KBM-7 (cell line): ENCODE measurements around the gene CDKL4.
"Not testable (repeated sequence)": the region's sequence is repeated elsewhere in the genome, so short reads cannot be mapped to it uniquely, and the experiment has no call there.

ENCODE experiments used
- DNase-seq: peaks from one replicate; pipeline ENCODE4 v3.0.0-alpha.2; 2015
- in situ Hi-C: fragments of 300-500 bp; cut with MboI; formaldehyde crosslinking; loops from 2 replicates; pipeline ENCODE4 v1.14.3; 2020; ENCODE audit warnings: low sequenced_read_pairs, low pct_unique_long_range_greater_than_20kb, mixed read lengths

The CDKL4 gene

DNA sequence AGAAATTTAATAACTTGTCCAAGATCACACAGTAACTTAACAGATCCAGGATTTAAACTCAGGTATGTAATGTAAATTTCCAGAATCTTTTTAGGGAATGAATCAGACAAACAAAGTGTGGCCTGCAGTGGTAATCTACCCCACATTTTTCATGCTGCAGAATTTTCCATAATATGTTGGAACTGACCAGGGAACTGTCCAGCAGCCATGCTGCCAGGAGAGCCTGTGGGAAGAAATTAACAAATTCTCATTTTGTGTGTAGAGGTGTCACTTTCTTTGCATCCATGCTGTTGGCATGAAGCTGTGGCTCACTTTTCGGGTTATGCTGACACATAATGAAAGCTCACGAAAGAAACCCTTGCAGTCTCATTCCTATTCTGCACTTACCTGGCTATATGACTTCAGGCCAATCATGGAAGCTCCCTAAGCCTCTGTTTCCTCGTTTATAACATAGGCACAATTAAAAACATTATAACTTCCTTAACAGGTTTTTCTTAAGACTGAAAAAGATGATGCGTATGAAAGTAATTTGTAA is 54.7 kb downstream of the CDKL4 start:
- DNase-seq, result no peak
- in situ Hi-C loops, result no loop called here

GRCh38 chr2:39183673-39184072 is 60.1 kb downstream of the CDKL4 start:
- in situ Hi-C loops, result no loop called here
- DNase-seq, result no peak

DNA sequence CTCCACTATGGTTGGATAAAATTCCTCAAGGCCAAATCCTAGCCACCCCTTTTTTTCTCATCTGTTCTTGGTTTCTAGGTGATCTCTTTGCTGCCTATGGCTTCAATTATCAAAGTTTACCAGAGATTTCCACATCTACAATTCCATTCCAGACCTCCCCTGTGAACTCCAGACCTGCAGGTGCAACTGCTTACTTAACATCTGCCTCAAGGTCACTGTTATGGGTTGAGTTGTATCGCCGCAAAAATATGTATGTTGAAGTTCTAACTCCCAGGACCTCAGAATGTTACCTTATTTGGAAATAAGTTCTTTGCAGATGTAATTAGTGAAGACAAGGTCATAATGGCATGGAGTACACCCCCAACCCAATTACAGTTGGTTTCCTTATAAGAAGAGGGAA is 62.5 kb downstream of the CDKL4 start:
- DNase-seq, result no peak
- in situ Hi-C loops, result no loop called here

GRCh38 chr2:39179974-39180960 is 63.5 kb downstream of the CDKL4 start:
- DNase-seq, result no peak
- in situ Hi-C loops, result no loop called here

DNA sequence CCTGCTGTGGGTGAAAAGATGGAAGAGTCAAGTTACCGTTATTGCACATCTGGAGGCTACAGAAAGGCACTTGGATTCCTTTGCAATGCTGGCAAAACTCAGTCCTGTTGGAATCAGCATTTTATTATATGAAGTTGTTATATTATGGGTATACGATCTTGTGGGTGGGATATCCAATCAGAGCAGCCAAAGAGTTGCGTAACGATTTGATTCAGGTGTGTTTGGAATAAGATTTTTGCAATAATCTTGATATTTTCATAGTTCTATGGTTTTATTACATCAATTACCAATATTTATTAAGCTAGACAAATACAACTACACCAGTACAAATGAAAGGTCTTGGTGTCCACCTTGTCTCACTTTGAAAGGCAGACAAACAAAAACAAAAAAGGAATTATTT is 65.0 kb downstream of the CDKL4 start:
- DNase-seq, result no peak
- in situ Hi-C loops, result no loop called here

DNA sequence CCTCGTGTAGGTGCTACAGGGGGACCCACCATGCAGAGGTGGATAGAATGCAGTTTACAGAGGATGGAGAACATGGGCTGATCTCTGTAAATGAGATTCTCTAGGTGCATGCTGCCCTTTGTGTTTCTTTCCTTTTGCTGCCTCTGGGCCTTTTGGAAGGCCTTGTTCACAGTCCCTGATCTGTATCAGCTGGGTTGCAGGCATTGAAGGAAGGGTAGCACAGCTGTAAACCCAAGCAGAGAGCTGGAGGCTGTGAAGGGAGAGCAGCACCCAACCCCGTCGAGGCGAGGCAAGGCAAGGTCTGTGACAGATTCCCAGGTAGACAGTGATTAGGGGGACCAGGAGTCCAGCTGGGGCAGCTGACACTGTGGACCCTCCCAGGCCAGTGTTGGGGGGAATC is 66.8 kb downstream of the CDKL4 start:
- DNase-seq, result no peak
- in situ Hi-C loops, result no loop called here

DNA sequence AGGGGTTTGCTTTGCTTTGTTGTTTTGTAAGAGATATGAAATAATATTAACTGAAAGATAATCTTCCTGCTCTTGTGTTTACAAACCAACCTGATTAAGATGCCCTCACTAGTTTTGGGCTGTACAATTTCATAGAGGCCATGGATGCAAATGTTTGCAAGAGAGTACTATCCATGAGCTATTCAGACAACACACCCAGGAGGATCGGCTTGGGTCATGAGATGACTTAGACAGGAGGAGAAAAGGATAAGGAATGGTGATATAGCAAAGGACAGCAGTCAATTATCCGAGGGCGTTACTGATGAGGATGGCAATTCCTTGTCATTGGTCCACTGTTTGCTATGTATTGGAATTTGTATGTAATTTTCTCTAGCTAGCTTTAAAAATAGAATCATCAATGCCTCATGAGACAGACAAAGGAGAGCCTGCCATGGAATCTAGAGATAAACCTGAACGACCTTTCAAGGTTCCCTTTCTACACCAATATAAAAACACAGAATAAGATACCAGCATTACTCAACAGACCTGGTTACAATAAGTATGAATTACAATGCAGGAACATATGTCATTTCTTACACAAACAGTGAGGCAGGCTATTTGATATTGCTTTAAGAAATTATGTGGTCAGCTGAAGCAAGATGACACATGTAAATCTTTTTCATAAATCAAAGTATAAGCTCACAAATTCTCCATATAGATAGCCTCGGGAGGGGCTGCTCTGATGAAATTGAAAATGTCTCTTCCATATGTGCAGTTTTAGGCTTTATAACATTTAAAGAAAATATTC is 68.6 kb downstream of the CDKL4 start:
- in situ Hi-C loops, result no loop called here

GRCh38 chr2:39174022-39174421 is 69.7 kb downstream of the CDKL4 start:
- in situ Hi-C loops, result no loop called here
- no peak for DNase-seq

More for the DNA sequence above, 68.6 kb downstream of the CDKL4 start:
- DNase-seq, result no peak

DNA sequence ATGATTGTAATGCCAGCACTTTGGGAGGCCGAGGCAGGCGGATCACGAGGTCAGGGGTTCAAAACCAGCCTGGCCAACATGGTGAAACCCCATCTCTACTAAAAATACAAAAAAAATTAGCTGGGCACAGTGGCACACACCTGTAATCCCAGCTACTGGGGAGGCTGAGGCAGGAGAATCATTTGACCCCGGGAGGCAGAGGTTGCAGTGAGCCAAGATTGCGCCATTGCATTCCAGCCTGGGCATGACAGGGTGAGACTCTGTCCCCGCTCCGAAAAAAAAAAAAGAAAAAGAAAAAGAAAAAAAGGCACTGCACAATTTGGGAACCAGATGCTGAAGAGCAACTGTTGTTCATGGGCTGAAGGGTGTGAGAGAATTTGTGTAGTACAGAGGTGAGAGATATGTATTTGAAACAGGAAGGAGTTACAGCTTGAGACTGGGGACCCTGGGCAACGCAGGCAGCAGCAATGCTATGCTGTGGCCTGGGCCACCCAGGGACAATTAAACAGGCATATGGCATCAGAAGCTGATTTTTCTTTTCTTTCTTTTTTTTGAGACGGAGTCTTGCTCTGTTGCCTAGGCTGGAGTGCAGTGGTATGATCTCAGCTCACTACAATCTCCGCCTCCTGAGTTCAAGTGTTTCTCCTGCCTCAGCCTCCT is 71.6 kb downstream of the CDKL4 start:
- DNase-seq, in situ Hi-C loops: not testable (repeated sequence)

DNA sequence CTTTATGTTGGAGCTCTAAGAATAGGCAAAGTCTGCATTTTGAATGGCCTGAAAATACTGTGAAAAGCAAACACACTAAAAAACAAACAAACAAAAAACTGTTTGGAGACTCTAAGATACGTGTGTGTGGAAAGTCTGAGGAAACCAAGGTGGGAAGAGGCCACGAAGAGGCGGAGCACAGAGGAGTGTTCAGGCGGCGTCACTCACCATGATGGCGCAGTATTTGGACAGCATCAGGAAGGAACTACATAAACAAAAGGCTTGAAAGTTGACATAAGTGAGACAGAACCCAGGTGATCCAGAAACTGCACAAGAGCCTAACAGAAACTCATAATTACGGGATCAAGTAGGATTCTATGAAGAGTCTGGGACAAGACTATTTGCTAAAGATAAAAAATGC is 72.1 kb downstream of the CDKL4 start:
- in situ Hi-C loops, result no loop called here
- DNase-seq, result no peak

DNA sequence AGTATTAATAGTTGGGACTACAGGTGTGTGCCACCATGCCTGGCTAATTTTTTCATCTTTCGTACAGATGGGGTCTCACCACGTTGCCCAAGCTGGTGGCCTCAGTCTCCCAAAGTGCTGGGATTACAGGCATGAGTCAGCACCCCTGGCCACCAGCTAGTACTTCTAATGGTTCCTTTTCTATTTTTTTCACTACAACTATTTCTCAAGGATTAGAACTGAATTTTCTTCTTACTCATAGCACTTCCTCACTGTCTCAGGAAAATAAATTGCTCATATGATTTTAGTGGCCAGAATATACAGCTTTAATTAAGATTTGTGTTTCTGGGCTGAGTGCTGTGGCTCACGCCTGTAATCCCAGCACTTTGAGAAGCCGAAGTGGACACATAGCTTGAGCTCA is 79.7 kb downstream of the CDKL4 start:
- in situ Hi-C loops, result no loop called here
- DNase-seq, result no peak

DNA sequence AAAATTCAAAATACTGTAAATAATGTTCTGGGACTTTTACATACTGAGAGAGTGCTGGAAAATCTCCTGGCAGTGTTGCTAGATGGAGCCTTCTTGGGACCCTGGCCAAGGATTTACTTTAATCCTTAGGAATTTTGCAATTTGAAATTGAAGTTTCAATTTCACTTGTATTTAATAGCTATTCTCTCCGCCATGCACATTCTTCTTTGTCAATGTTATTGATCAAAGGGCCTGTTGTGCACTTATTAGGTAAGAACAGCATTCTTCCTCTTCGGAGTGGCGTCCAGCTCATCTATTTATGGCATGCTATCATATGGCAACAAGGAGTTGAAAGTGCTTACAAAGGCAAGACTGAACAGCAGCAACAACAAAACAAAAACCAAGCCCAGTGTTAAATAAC is 82.8 kb downstream of the CDKL4 start:
- in situ Hi-C loops, result no loop called here

GRCh38 chr2:39159283-39159682 is 84.5 kb downstream of the CDKL4 start:
- no peak for DNase-seq
- in situ Hi-C loops, result no loop called here

More for the DNA sequence above, 82.8 kb downstream of the CDKL4 start:
- DNase-seq, result no peak

DNA sequence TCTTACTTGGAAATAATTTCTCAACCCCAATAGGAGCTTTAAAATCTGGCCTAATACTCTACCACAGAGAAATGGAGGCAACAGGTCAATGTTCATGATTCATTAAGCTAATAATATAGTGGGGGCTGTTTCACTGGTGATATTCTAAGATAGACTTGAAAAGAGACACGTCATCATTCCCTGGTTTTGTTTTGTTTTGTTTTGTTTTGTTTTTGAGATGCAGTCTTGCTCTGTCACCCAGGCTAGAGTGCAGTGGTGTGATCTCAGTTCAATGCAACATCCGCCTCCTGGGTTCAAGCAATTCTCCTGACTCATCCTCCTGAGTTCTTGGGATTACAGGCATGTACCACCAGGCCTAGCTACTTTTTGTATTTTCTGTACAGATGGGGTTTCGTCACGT is 85.4 kb downstream of the CDKL4 start:
- DNase-seq, result no peak
- in situ Hi-C loops, result no loop called here

DNA sequence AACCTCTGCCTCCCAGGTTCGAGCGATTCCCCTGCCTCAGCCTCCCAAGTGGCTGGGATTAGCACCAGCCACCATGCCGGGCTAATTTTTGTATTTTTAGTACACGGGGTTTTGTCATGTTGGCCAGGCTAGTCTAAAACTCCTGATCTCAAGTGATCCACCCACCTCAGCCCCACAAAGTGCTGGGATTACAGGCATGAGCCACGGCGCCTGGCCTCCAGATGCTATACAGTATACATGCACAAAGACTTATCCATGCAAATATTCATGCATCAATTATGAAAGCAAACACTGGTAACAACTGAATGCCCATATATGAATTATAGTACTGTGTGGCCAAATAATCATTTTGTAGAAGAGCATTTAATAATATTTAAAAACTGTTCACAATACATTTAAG is 86.9 kb downstream of the CDKL4 start:
- in situ Hi-C loops, result no loop called here
- DNase-seq, result no peak

DNA sequence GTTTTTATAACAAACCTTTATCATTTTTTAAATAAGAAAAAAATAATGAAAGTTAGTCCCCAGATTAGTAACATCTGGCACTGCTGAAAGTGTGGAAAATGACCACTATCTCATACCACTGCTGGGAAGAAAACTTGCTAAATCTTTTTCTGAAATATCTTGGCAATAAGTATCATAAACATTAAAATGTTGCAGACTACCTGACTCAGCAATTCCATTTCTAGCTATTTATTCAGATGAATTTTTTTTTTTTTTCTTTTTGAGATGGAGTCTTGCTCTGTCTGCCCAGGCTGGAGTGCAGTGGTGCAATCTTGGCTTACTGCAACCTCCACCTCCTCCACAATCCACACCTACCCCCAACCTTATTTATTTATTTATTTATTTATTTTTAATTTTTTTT is 87.7 kb downstream of the CDKL4 start:
- in situ Hi-C loops, result no loop called here

GRCh38 chr2:39155573-39155972 is 88.2 kb downstream of the CDKL4 start:
- in situ Hi-C loops, DNase-seq: not testable (repeated sequence)

More for the DNA sequence above, 87.7 kb downstream of the CDKL4 start:
- DNase-seq, result no peak

DNA sequence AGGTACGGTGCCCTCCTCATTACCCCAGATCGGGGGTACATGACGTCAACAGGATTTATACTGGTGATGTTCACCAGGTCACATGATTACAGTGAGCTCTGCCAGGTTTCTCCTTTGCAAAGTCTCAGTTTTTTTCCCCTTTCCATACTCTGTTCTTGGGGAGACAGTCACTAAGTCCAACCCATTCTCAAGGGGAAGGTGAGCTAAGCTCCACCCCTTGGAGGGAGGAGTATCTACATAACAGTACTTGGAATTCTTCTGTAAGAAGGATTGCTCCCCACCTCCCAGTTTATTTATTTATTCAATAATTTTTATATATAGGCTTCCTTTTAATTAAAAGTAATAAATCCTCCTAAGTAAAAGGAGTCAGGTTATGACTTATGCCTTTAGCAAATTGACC is 88.8 kb downstream of the CDKL4 start:
- in situ Hi-C loops, result no loop called here
- no peak for DNase-seq

- in situ Hi-C loops, result no loop called here
- DNase-seq, result no peak
These were observed 90.5 kb downstream of the CDKL4 start for GRCh38 chr2:39153312-39153711.
